Lower lobe of right lung (tissue), 2 donors: Measurements from ENCODE around the gene DPP10. TPM values are rescaled to one million over a fixed set of nuclear protein-coding genes. Genes with fewer than 3 reads are reported as not detected.

ENCODE experiments used
- ATAC-seq, 2 donors: fragments of 200-7000 bp; cut with Tn5 transposase; one replicate each; pipeline ENCODE4 v1.9.1; 2020 to 2022; ENCODE audit warnings: mild to moderate bottlenecking in 2 of 2, moderate library complexity in 2 of 2
- DNase-seq: peaks from one replicate; pipeline ENCODE4 v3.0.0-alpha.2; 2020
- H3K27ac ChIP-seq: fragments of 200-600 bp; one replicate; pipeline ENCODE4 v1.8.0; 2022
- H3K27me3 ChIP-seq: fragments of 200-600 bp; one replicate; pipeline ENCODE4 v1.8.0; 2022; ENCODE audit warnings: low read depth
- H3K36me3 ChIP-seq: fragments of 200-600 bp; one replicate; pipeline ENCODE4 v1.8.0; 2022; ENCODE audit warnings: mild to moderate bottlenecking
- H3K4me1 ChIP-seq: fragments of 200-600 bp; one replicate; pipeline ENCODE4 v1.8.0; 2022
- H3K4me3 ChIP-seq: fragments of 200-600 bp; one replicate; pipeline ENCODE4 v1.8.0; 2022; ENCODE audit warnings: mild to moderate bottlenecking
- H3K9me3 ChIP-seq: fragments of 200-600 bp; one replicate; pipeline ENCODE4 v1.8.0; 2022
- intact Hi-C: fragments of 100-400 bp; cut with DNase I; formaldehyde crosslinking; loops from one replicate; pipeline ENCODE4 v1.11.0; 2022
- total RNA-seq: library from RNA; stranded (reverse); fragmentation: NEBNext Ultra II Directional; extraction: Animal tissue kit (Norgen Biotek cat#: 25700); gene quantifications from one replicate; pipeline ENCODE4 v1.2.1, GENCODE V29; 2021
- TF ChIP-seq, protein P1 (sequence below): fragments of 200-600 bp; IDR thresholded peaks from one replicate; pipeline ENCODE4 v1.8.0; 2022; ENCODE audit warnings: antibody characterized with exemption, mild to moderate bottlenecking
- donor health status: DM: no; HTN: yes; CAD: no; lungs with severe emphysema.

Gene DPP10
- total RNA-seq, 1 donor from 2014 or later: 0.80 TPM

DNA sequence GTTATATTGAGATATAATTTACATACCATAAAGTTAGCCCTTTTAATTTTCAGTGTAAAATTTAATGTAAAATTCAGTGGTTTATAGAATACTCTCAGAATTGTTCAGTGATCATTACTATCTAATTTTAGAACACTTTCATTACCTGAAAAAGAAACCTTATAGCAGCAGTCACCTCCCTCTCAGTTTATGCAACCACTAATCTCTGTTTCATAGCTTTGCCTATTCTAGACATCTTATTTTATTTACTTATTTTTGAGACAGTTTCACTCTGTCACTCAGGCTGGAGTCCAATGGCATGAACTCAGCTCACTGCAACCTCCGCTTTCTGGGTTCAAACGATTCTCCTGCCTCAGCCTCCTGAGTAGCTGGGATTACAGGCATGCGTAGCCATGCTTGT is 479.6 kb downstream of the DPP10 start:
- Histone ChIP-seq H3K27ac (no peak overlapping the region), H3K36me3 (no peaks in the 10 kb centered on the region), H3K27me3 (no peaks in the 10 kb centered on the region), H3K4me1 (no peaks in the 10 kb centered on the region), H3K4me3 (no peak overlapping the region), H3K9me3 (no peaks in the 10 kb centered on the region)
- DNase-seq: no peak
- intact Hi-C loops: no loop called here
- TF ChIP-seq, protein P1, sequence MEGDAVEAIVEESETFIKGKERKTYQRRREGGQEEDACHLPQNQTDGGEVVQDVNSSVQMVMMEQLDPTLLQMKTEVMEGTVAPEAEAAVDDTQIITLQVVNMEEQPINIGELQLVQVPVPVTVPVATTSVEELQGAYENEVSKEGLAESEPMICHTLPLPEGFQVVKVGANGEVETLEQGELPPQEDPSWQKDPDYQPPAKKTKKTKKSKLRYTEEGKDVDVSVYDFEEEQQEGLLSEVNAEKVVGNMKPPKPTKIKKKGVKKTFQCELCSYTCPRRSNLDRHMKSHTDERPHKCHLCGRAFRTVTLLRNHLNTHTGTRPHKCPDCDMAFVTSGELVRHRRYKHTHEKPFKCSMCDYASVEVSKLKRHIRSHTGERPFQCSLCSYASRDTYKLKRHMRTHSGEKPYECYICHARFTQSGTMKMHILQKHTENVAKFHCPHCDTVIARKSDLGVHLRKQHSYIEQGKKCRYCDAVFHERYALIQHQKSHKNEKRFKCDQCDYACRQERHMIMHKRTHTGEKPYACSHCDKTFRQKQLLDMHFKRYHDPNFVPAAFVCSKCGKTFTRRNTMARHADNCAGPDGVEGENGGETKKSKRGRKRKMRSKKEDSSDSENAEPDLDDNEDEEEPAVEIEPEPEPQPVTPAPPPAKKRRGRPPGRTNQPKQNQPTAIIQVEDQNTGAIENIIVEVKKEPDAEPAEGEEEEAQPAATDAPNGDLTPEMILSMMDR: no peak
- ATAC-seq: no peak

DNA sequence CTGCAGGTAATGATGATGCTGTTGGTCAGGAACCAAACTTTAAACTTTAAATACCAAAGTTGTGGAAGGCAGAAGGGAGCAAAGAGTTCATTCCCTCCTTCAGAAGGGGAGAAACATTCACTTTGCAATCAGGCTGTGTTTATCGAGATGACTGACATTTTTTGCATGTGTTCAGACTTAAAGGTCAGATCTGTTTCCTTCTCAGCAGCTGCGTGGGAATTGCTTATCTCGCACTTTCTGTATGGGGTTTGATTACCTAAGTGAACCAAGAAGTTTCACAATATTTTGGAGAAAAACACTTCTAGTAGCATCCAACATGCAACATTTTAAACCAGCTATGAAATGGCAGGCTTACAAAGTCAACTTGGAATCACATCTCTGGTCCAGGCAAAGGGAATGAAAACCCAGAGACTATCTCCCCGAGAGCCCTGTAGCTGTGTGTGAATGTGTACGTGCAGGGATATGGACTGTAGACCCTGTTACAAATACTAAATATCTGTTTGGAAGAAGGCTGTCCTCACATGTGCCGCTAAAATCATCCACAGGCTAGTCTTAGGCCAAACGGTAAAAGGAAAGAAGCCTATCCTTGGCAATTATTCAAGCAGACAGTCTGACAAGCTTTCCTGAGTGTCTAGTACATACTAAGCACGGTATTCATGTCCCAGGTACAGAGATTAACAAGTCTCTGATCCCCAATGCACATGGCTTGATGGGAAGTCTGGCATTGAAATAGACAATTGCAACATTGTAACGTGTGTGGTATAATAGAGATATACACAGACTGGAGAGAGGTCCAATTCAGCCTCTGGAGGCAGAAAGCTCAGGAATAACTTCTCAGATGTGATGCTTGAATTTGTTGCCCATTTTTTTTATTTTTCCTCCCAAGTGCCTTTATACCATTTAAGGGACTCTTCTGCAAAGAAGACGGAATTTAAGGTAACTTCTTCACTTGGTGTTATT is 483.1 kb downstream of the DPP10 start:
- Histone ChIP-seq H3K4me1 (no peaks in the 10 kb centered on the region), H3K36me3 (no peaks in the 10 kb centered on the region), H3K9me3 (peaks cover 13% of the 10 kb centered on the region), H3K4me3 (no peak overlapping the region), H3K27ac (no peak overlapping the region), H3K27me3 (no peaks in the 10 kb centered on the region)
- no peak for ATAC-seq
- no peak for DNase-seq
- TF ChIP-seq, protein P1: no peak
- intact Hi-C loops: no loop called here

DNA sequence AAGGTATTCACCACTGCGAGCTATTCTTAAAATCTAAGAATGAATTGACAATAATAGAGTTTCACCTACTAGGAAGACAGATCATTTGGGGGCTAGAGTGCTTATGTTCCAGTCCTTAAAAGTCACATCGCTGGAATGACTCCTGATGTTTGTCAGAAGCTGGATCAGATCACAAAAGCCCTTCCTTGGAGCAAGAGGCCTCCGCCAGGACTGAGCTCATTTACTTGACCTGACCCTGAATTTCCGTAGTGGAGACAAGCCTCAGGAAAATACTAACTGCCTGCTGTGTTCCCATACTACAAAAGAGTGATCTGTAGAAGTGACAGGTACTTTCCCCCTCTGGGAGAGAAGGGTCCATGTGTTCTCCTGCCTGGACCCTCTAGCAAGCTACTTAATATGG is 483.9 kb downstream of the DPP10 start:
- no peak for ATAC-seq
- H3K27me3 ChIP-seq: no peaks in the 10 kb centered on the region

DNA sequence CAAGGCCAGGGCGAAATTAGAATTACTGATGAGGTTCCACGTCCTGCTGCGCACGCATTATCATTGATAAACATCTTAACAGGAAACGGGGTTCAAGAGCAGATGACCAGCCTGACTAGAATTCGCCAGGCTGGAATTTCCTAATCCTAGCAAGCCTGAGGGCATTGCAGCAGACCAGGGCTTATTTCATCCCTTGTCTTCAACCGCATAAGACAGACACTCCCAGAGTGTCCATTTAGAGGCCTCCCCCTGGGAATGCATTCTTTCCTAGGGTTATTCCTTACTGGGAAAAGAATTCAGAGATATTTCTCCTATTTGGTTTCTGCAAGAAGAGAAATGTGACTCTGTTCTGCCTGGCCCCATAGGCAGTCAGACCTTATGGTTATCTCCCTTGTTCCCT is 486.8 kb downstream of the DPP10 start:
- intact Hi-C loops: no loop called here
- Histone ChIP-seq H3K27ac (no peak overlapping the region), H3K4me1 (no peaks in the 10 kb centered on the region), H3K27me3 (no peaks in the 10 kb centered on the region), H3K9me3 (peaks cover 13% of the 10 kb centered on the region), H3K4me3 (no peak overlapping the region), H3K36me3 (no peaks in the 10 kb centered on the region)
- no peak for ATAC-seq
- TF ChIP-seq, protein P1: no peak
- no peak for DNase-seq

More for the DNA sequence above, 483.9 kb downstream of the DPP10 start:
- intact Hi-C loops: no loop called here
- TF ChIP-seq, protein P1: no peak
- Histone ChIP-seq H3K9me3 (peaks cover 13% of the 10 kb centered on the region), H3K36me3 (no peaks in the 10 kb centered on the region), H3K27ac (no peak overlapping the region), H3K4me1 (no peaks in the 10 kb centered on the region), H3K4me3 (no peak overlapping the region)
- DNase-seq: no peak

DNA sequence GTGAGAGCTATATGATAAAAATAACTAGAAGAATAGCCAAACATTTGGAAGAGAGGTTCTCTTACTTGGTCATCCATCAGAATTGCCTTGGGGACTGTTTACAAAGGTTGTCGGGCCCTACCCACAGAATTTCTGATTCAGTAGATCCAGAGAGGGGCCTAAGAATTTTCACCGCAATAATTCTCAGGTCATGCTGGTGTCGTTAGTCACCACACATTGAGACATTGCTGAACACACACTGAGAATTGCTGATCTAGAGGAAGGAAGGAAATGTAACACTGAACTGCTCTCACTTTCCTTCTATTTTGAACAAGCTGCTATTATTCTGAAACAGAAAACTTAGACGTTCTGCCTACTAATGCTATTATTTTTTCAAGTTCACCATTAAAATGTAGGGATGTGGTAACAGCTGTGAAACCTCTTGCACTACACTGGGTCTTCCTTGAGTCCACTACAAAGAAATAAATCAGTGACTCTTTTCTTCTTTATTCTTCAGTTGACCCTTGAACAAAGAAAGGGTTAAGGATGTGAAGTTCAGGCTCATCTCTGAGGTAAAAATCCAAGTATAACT is 491.3 kb downstream of the DPP10 start:
- ATAC-seq: no peak
- intact Hi-C loops: no loop called here
- Histone ChIP-seq H3K9me3 (peaks cover 13% of the 10 kb centered on the region), H3K4me3 (no peak overlapping the region), H3K4me1 (no peaks in the 10 kb centered on the region), H3K36me3 (no peaks in the 10 kb centered on the region), H3K27ac (no peak overlapping the region), H3K27me3 (no peaks in the 10 kb centered on the region)
- DNase-seq: no peak
- TF ChIP-seq, protein P1: no peak
